GM18520 (cell line): ENCODE measurements around the gene TIMELESS.
"Not testable (repeated sequence)": the region's sequence is repeated elsewhere in the genome, so short reads cannot be mapped to it uniquely, and the experiment has no call there.

Source experiments
- ATAC-seq: cut with Tn5 transposase; IDR thresholded peaks from one replicate; pipeline ENCODE4 v1.9.1; 2021; ENCODE audit not compliant: unreplicated experiment

The TIMELESS gene

DNA sequence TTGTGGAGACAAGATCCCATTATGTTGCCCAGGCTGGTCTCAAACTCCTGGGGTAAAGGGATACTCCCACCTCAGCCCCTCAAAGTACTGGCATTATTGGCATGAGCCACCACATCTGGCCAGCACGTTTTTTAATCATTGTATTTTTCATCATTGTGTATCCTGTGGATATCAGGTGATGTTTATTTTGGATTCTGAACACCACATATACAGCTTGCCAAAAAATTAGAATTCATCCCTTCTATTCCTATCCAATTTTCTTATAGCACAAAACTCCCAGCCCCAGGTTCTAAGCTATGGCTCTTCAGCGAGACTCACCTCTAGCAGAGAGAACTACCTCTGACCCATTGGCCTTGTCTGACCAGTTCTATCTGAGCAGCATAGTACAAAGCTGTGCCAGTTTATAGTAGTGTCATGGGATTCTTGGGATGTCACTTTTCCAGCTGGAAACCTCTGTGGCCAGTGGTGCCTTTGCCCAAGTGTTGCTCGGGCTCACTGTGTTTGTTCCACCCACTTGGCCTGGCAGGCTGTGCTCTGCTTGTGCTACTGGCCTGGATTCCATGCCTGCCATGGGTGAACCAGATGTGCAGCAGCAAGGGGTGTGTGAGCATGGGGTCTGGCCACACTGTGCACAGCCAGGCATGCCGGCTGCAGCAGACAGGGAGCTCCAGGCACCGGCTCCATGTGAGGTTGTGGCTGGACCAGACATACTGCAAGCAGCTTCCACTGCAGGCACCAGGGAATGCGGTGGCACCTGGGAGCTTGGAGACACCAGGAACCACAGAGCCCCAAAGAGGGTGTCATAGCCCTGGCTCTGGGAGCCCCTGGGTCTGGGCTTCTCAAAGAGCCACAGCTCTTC, 37.2 kb downstream of the TIMELESS start:
- ATAC-seq: no peak

DNA sequence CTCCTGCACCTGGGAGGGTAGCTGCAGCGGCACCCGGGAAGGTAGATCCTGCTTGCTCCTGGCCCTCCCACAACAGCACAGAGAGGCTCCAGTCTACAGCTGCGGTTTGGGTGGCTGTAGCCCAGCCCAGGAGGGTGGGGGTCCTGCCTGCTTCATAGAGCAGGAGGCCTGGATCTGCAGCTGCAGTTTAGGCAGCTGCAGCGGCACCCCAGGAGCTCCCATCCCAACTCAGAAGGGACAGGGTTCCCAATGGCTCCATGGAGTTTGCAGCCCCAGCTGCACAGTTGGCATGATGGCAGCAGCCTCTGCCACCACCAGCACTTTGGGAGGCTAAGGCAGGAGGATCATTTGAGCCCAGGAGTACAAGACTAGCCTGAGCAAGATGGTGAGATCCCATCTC, 38.5 kb downstream of the TIMELESS start:
- ATAC-seq: no peak

DNA sequence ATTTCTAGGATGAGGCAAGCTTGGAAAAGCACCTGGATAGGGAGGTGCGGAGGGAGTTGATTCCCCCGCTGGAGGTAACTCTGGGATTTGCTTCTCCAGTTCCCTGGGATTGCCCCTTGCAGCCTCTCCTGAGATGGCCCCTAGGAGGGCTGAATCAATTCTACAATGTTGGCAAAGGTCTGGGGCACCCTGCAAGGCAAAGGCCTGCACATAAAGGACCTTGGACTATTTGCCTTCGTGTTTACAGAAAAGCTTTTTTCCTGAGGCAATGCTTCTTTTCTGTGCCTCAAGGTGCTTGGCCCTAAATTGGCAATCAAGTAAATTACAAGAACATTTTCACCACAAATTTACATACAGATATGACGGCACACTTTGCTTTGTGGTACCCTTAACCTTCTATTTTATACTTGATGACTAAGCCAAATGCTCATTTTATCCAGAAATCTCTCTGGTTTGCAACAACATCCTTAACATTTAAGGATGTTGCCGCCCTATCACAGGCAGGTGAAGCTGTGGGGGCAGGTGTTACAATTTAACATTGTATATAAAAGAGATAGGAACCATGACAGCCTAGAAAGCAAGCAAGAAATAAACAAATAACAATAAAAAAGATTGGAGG, 40.3 kb downstream of the TIMELESS start:
- ATAC-seq: no peak

DNA sequence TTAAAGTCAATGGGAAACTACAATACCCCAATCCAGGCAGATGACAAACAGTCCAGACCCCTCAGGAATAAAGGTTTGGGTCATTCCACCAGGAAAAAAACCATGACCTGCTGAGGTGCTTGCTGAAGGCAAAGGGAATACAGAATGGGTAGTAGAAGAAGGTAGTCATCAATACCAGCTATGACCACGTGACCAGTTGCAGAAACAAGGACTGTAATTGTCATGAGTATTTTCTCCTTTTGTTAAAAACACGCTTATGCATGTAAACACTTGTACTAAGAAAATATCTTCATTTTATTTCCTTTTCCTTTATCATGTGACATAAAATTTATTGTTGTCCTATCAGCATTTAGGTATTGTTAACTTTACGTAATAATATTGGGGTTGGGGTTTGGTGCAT, 45.0 kb downstream of the TIMELESS start:
- not testable (repeated sequence) for ATAC-seq

DNA sequence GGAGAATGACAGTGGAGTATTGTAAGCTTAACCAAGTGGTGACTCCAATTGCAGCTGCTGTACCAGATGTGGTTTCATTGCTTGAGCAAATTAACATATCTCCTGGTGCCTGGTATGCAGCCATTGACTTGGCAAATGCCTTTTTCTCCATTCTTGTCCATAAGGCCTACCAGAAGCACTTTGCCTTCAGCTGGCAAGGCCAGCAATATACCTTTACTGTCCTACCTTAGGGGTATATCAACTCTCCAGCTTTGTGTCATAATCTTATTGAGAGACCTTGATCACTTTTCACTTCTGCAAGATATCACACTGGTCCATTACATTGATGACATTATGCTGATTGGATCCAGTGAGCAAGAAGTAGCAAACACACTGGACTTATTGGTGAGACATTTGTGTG, 47.6 kb downstream of the TIMELESS start:
- ATAC-seq: not testable (repeated sequence)

DNA sequence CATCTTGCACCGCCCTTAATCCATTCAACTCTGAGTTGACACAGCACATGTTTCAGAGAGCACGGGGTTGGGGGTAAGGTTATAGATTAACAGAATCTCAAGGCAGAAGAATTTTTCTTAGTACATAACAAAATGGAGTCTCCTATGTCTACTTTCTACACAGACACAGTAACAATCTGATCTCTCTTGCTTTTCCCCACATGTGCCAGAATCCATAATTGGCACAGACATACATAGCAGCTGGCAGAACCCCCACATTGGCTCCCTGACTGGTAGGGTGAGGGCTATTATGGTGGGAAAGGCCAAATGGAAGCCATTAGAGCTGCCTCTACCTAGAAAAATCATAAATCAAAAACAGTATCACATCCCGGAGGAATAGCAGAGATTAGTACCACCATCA, 48.1 kb downstream of the TIMELESS start:
- not testable (repeated sequence) for ATAC-seq

GRCh38 chr12:56399466-56399865, 49.8 kb downstream of the TIMELESS start:
- not testable (repeated sequence) for ATAC-seq

DNA sequence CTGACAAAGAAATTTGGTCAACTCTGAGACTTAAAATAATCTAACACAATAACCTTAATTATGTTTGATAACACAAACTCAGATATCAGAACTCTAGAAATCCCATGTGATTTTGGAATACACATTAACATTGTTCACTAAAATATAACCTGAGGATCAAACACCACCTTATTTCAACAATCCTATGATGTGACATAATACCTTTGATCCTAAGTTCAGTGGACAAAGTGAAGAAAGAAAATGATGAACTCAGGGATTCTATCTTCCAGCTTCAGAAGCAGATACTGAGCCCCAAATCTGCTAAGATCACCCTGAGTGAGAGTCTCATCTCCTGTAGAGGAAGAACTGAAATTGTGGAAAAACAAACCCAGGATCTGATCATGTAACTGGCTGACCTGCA, 50.9 kb downstream of the TIMELESS start:
- ATAC-seq: no peak

GRCh38 chr12:56392331-56392730, 56.9 kb downstream of the TIMELESS start:
- ATAC-seq: no peak

- no peak for ATAC-seq
Measured at GRCh38 chr12:56391721-56392120, 57.5 kb downstream of the TIMELESS start.

DNA sequence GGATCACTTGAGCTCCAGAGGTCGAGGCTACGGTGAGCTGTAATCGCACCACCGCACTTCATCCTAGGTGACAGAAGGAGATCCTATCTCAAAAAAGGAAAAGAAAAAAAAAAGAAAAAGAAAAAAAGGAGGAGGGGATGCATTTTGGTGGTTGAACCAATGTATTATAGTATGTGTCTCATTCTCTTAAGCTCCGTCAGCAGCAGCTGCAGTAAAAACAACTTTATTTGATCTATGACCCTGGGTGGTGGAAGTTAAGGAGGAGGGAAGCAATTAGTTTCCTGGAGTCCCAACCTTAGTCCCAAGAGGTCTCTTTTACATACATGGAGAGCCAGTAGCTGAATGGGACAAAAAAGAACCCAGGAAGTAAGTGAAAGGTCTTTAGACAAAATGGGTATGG, 59.8 kb downstream of the TIMELESS start:
- no peak for ATAC-seq

DNA sequence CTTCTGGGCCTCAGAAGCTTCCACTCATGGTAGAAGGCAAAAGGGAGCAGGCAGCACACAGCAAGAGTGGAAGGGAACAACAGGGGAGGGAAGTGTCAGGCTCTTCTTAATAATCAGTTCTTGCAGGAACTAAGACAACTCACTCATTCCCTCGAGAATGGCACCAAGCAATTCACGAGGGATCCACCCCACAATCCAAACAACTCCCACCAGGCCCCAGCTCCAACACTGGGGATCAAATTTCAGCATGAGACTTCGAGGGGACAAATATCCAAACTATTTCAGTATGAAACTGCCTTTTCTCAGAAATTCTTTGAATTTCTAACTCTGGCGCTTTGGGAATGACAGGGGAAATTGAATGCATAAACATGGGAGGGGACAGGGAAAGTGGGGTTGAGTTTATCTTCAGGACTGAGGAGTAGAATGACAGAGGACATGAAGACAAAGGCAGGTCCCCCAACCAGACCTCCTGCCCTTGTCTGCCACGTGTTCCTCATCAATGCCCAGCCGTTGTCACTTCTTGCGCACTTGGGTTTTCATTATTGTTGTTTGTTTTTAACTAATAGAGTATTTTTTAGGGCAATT, 62.0 kb downstream of the TIMELESS start:
- no peak for ATAC-seq

GRCh38 chr12:56385873-56386272, 63.4 kb downstream of the TIMELESS start:
- no peak for ATAC-seq

DNA sequence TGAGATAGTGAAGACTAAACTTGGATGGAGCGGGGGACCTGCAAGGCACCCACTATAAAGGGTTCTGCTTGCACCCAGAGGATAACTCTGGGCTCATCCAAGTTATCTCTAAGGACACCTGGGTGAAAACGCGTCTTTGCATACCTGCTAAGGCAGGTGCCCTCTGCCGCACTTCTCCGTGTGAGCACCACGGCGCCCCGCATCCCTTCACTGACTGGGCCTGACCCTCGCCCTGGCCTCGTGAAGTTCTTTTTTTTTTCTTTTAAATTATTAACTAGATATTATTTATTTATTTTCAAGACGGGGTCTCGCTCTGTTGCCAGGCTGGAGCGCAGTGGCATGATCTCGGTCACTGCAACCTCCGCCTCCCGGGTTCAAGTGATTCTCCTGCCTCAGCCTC, 66.6 kb downstream of the TIMELESS start:
- no peak for ATAC-seq

- no peak for ATAC-seq
Measured at GRCh38 chr12:56377989-56378316, 71.3 kb downstream of the TIMELESS start.

- no peak for ATAC-seq
Measured at GRCh38 chr12:56377310-56377988, 71.8 kb downstream of the TIMELESS start.

DNA sequence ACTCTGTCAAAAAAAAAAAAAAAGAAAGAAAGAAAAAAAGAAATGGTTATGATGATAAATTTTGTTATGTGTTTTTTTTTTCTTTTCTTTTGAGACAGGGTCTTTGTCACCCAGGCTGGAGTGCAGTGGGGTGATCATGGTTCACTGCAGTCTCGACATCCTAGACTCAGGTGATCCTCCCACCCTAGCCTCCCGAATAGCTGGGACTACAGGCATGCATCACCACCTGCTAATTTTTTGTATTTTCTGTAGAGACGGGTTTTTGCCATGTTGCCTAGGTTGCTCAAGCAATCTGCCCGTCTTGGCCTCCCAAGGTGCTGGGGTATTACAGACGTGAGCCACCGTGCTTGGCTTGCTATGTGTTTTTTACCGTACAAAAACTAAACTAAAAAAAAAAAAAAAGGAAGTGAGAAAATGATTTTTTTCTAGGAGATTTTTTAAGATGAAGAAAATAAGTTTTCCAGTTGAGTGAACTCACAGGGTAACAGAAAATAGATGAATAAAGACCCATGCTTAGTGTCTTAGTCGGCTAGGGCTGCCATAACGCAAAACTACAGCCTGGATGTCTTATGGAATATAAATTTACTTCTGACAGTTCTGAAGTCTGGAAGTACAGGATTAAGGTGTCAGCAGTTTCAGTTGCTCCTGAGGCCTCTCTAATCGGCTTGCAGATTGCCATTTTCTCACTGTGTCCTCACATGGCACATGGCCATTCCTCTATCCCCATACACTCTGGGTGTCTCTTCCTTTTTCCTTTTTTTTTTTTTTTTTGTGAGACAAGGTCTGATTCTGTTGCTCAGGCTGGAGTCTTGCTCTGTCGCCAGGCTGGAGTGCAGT, 73.4 kb downstream of the TIMELESS start:
- ATAC-seq: no peak

GRCh38 chr12:56374726-56375597, 74.3 kb downstream of the TIMELESS start:
- no peak for ATAC-seq

DNA sequence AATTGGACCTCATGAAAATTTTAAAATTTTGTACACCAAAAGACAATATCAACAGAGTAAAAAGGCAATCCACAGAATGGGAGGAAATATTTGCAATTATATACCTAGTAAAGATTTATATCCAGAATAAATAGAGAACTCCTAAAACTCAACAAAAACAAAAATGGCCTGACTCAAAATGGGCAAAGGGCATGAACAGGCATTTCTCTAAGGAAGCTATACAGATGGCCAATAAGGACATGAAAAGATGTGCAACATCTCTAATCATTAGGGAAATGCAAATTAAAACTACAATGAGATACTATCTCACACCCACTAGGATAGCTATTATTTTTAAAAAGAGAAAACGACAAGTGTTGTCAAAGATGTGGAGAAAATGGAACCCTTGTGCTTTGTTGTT, 75.7 kb downstream of the TIMELESS start:
- ATAC-seq: no peak

DNA sequence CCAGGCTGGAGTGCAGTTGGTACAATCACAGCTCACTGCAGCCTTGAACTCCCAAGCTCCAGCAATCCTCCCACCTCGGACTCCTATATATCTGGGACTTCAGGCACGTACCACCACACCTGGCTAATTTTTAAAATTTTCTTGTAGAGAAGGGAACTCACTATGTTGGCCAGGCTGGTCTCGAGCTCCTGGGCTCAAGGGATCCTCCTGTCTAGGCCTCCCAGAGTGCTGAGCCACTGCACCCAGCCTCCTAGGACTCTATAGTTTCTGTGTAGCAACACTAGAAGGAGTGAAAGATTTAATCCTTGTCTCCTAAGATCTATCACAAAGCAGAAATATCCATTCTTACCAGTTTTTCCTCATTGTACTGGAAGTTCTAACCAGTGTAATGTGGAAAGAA, 82.3 kb downstream of the TIMELESS start:
- no peak for ATAC-seq
